GM12892 (cell line): ENCODE measurements around the gene DTHD1.

Experiments used
- POLR2A ChIP-seq: IDR thresholded peaks from 2 replicates; pipeline ENCODE4 v1.6.1; 2011; ENCODE audit warnings: low read depth, low read length, control low read depth
- POLR2AphosphoS5 ChIP-seq: IDR thresholded peaks from 2 replicates; pipeline ENCODE4 v1.6.1; 2011; ENCODE audit warnings: low read depth, low read length, control low read depth
- TAF1 ChIP-seq: IDR thresholded peaks from 2 replicates; pipeline ENCODE4 v1.6.1; 2011; ENCODE audit warnings: low read depth, mild to moderate bottlenecking, control low read depth, low read length, borderline replicate concordance

GRCh38 chr4:36254371-36254770 is 27.0 kb upstream of the DTHD1 start:
- no peak for TF ChIP-seq POLR2A
- no peak for TF ChIP-seq TAF1
- TF ChIP-seq POLR2AphosphoS5 = no peak
